ENCODE measurements around the gene HNF1A. TPM values are rescaled to one million over a fixed set of nuclear protein-coding genes. Genes with fewer than 3 reads are reported as not detected.

The HNF1A gene, protein sequence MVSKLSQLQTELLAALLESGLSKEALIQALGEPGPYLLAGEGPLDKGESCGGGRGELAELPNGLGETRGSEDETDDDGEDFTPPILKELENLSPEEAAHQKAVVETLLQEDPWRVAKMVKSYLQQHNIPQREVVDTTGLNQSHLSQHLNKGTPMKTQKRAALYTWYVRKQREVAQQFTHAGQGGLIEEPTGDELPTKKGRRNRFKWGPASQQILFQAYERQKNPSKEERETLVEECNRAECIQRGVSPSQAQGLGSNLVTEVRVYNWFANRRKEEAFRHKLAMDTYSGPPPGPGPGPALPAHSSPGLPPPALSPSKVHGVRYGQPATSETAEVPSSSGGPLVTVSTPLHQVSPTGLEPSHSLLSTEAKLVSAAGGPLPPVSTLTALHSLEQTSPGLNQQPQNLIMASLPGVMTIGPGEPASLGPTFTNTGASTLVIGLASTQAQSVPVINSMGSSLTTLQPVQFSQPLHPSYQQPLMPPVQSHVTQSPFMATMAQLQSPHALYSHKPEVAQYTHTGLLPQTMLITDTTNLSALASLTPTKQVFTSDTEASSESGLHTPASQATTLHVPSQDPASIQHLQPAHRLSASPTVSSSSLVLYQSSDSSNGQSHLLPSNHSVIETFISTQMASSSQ
- total RNA-seq (not detected), polyA plus RNA-seq (not detected), total RNA-seq (0 reads per million in 6 experiments)

GRCh38 chr12:120978296-120979219, at the start of gene HNF1A:
TSS of gene HNF1A (plus strand) at chr12:120978543. CDS start at chr12:120978769, 226 bp downstream.
- peaks cover 0 to 3% (median 0%) of the 10 kb centered on the region in 5 donors for H3K27me3 Mint-ChIP-seq
- ATAC-seq (no peak), DNase-seq (no peak)
- no peak within 1 kb of the TSS for H3K4me3 Mint-ChIP-seq
- POLR2A ChIA-PET = no interaction called here
- H3K36me3 Mint-ChIP-seq = no peaks in the 10 kb centered on the region
- H3K27ac Mint-ChIP-seq = no peak within 1 kb of the TSS
- H3K9me3 Mint-ChIP-seq = no peaks in the 10 kb centered on the region
- no peaks in the 10 kb centered on the region for H3K4me1 Mint-ChIP-seq

DNA sequence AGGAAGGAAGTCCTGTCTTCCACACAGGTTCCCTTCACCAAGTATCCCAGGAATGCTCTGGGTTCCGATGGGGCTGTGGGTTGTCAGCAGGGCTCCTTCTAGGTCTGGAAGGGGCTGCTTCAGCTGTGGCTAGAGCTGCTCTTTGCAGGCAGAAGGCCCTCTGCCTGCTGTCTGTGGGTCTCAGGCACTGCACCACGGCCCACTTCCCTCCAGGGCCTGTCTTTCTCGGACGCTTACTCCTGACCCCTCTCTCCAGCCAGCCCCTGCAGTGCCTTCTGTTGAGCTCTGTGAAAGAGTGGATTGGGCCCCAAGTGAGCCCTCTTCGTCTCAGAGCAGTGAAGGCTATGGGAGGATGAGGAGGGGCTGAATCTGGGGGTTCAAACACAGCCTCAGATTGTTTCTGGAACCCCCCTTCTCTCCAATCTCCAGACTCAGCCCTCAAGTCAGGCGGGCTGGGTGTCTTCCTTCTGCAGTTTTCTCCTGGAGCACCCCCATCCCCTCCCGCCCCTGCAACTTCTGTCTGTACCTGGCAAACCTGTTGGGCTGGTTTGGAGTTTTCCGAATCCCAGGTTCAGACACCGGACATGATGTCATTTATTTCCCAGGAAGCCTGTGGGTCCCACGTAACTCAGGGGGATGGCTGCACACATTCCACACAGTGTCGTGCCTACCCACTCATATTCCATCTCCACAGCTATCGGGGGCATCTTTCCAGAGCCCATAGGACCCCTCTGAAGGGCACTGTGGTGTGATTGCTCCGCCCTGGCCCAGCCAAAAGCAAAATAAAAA, 49.3 kb upstream of the HNF1A start:
- H3K27me3 Mint-ChIP-seq = peaks cover 0 to 4% (median 0%) of the 10 kb centered on the region in 5 donors
- H3K4me3 Mint-ChIP-seq = no peak overlapping the region
- H3K9me3 Mint-ChIP-seq = no peaks in the 10 kb centered on the region
- no peak overlapping the region for H3K27ac Mint-ChIP-seq
- no peaks in the 10 kb centered on the region for H3K36me3 Mint-ChIP-seq
- POLR2A ChIA-PET = no interaction called here
- DNase-seq (no peak), ATAC-seq (no peak)
- no peaks in the 10 kb centered on the region for H3K4me1 Mint-ChIP-seq

- H3K27ac Mint-ChIP-seq = peak overlapping the region in 1 of 10 donors; percentile 46
- no peak for ATAC-seq
- POLR2A ChIA-PET = no interaction called here
- H3K9me3 Mint-ChIP-seq = no peaks in the 10 kb centered on the region
- peaks cover 0 to 2% (median 0%) of the 10 kb centered on the region in 5 donors for H3K27me3 Mint-ChIP-seq
- H3K4me1 Mint-ChIP-seq = no peaks in the 10 kb centered on the region
- H3K4me3 Mint-ChIP-seq = no peak overlapping the region
- DNase-seq = no peak
- no peaks in the 10 kb centered on the region for H3K36me3 Mint-ChIP-seq
These were observed 48.3 kb upstream of the HNF1A start for GRCh38 chr12:120930032-120930431.

GRCh38 chr12:120932058-120932457, 46.3 kb upstream of the HNF1A start:
- no peaks in the 10 kb centered on the region for H3K36me3 Mint-ChIP-seq
- DNase-seq (no peak), ATAC-seq (no peak)
- H3K27me3 Mint-ChIP-seq = peaks cover 0 to 2% (median 0%) of the 10 kb centered on the region in 5 donors
- POLR2A ChIA-PET = interaction anchor here (0.7 kb wide), 1 partner anchor 327 kb away, joined by 7 read pairs; no protein-coding TSS in a partner anchor
- H3K27ac Mint-ChIP-seq = no peak overlapping the region
- H3K4me3 Mint-ChIP-seq = no peak overlapping the region
- H3K4me1 Mint-ChIP-seq = peaks cover 0 to 2% (median 0%) of the 10 kb centered on the region in 4 donors
- H3K9me3 Mint-ChIP-seq = no peaks in the 10 kb centered on the region

- Mint-ChIP-seq H3K4me1 (peaks cover 0 to 2% (median 0%) of the 10 kb centered on the region in 4 donors), H3K4me3 (no peak overlapping the region)
- POLR2A ChIA-PET = interaction anchor here (0.7 kb wide), 1 partner anchor 326 kb away, joined by 7 read pairs; no protein-coding TSS in a partner anchor
These were observed 45.3 kb upstream of the HNF1A start for GRCh38 chr12:120932956-120933526.

DNA sequence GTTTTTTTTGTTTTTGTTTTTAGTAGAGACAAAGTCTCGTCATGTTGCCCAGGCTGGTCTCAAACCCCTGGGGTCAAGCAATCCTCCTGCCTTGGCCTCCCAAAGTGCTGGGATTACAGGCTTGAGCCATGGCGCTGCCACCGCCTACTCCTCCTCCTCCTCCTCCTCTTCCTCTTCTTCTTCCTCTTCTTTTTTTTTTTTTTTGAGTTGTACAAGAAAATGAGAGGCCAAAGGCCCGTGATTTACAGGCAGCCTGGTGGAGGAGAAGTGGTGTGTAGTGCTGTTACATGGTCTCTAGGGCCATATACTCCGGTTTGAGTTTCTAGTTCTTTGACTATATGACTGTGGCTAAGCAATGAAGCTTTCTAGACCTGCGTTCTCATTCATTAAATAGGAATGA, 44.6 kb upstream of the HNF1A start:
- H3K4me1 Mint-ChIP-seq = peaks cover 0 to 2% (median 0%) of the 10 kb centered on the region in 4 donors
- H3K36me3 Mint-ChIP-seq = no peaks in the 10 kb centered on the region
- no peak overlapping the region for H3K27ac Mint-ChIP-seq
- no peak overlapping the region for H3K4me3 Mint-ChIP-seq
- DNase-seq (no peak), ATAC-seq (no peak)
- peaks cover 0 to 10% (median 2%) of the 10 kb centered on the region in 5 donors for H3K27me3 Mint-ChIP-seq
- no peaks in the 10 kb centered on the region for H3K9me3 Mint-ChIP-seq
- POLR2A ChIA-PET = no interaction called here

More at GRCh38 chr12:120932956-120933526, 45.3 kb upstream of the HNF1A start:
- peaks cover 0 to 7% (median 2%) of the 10 kb centered on the region in 5 donors for H3K27me3 Mint-ChIP-seq
- DNase-seq (no peak), ATAC-seq (no peak)
- no peaks in the 10 kb centered on the region for H3K36me3 Mint-ChIP-seq
- H3K27ac Mint-ChIP-seq = no peak overlapping the region
- no peaks in the 10 kb centered on the region for H3K9me3 Mint-ChIP-seq

GRCh38 chr12:120936197-120936596, 42.1 kb upstream of the HNF1A start:
- ATAC-seq = no peak
- Mint-ChIP-seq H3K27me3 (peaks cover 0 to 10% (median 2%) of the 10 kb centered on the region in 5 donors), H3K9me3 (no peaks in the 10 kb centered on the region), H3K4me1 (peaks cover 0 to 2% (median 0%) of the 10 kb centered on the region in 4 donors), H3K4me3 (no peak overlapping the region), H3K36me3 (no peaks in the 10 kb centered on the region), H3K27ac (no peak overlapping the region)
- POLR2A ChIA-PET = no interaction called here
- DNase-seq = no peak

GRCh38 chr12:120938496-120938895, 39.8 kb upstream of the HNF1A start:
- H3K27ac Mint-ChIP-seq = no peak overlapping the region
- peaks cover 0 to 2% (median 0%) of the 10 kb centered on the region in 4 donors for H3K4me1 Mint-ChIP-seq
- H3K9me3 Mint-ChIP-seq = no peaks in the 10 kb centered on the region
- H3K27me3 Mint-ChIP-seq = peaks cover 0 to 9% (median 2%) of the 10 kb centered on the region in 5 donors
- no peak for DNase-seq
- no peaks in the 10 kb centered on the region for H3K36me3 Mint-ChIP-seq
- ATAC-seq = no peak
- H3K4me3 Mint-ChIP-seq = no peak overlapping the region
- POLR2A ChIA-PET = interaction anchor here (0.6 kb wide), 1 partner anchor 232 kb away, joined by 5 read pairs; no protein-coding TSS in a partner anchor

GRCh38 chr12:120939523-120939922, 38.8 kb upstream of the HNF1A start:
- ATAC-seq = no peak
- DNase-seq = no peak
- peaks cover 0 to 2% (median under 1%) of the 10 kb centered on the region in 4 donors for H3K4me1 Mint-ChIP-seq
- H3K9me3 Mint-ChIP-seq = no peaks in the 10 kb centered on the region
- H3K27me3 Mint-ChIP-seq = peaks cover 0 to 9% (median 2%) of the 10 kb centered on the region in 5 donors
- no peaks in the 10 kb centered on the region for H3K36me3 Mint-ChIP-seq
- POLR2A ChIA-PET = no interaction called here
- no peak overlapping the region for H3K4me3 Mint-ChIP-seq
- H3K27ac Mint-ChIP-seq = no peak overlapping the region

DNA sequence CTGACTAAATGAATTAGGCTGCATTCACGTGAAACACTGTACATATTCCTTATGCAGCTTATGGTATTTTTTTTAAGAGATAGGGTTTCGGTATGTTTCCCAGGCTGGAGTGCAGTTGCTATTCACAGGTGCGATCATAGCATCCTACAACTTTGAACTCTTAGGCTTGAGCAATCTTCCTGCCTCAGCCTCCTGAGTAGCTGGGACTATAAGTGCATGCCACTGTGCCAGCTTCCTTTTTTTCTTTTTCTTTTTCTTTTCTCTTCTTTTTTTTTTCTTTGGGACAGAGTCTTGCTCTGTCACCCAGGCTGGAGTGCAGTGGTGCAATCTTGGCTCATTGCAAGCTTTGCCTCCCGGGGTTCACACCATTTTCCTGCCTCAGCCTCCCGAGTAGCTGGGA, 38.3 kb upstream of the HNF1A start:
- POLR2A ChIA-PET = no interaction called here
- no peak overlapping the region for H3K27ac Mint-ChIP-seq
- DNase-seq (no peak), ATAC-seq (no peak)
- H3K36me3 Mint-ChIP-seq = no peaks in the 10 kb centered on the region
- H3K4me1 Mint-ChIP-seq = peaks cover 0 to 4% (median 2%) of the 10 kb centered on the region in 4 donors
- peaks cover 0 to 9% (median 2%) of the 10 kb centered on the region in 5 donors for H3K27me3 Mint-ChIP-seq
- H3K9me3 Mint-ChIP-seq = no peaks in the 10 kb centered on the region
- H3K4me3 Mint-ChIP-seq = no peak overlapping the region

- POLR2A ChIA-PET = interaction anchor here (0.6 kb wide), 1 partner anchor 160 kb away, joined by 3 read pairs; no protein-coding TSS in a partner anchor
- no peaks in the 10 kb centered on the region for H3K9me3 Mint-ChIP-seq
- no peak overlapping the region for H3K4me3 Mint-ChIP-seq
- no peaks in the 10 kb centered on the region for H3K36me3 Mint-ChIP-seq
- DNase-seq (no peak), ATAC-seq (no peak)
- H3K27ac Mint-ChIP-seq = no peak overlapping the region
- H3K27me3 Mint-ChIP-seq = peaks cover 0 to 9% (median 0%) of the 10 kb centered on the region in 5 donors
- H3K4me1 Mint-ChIP-seq = peaks cover 0 to 4% (median 3%) of the 10 kb centered on the region in 4 donors
These were observed 37.5 kb upstream of the HNF1A start for GRCh38 chr12:120940799-120941198.

Data from naive thymus-derived CD8-positive, alpha-beta T cell (primary cell).